HG03354 (cell line): ENCODE data around the gene GCN1.

Source experiments
- ATAC-seq: cut with Tn5 transposase; IDR thresholded peaks from one replicate; pipeline ENCODE4 v1.9.1; 2021; ENCODE audit warnings: mild to moderate bottlenecking; ENCODE audit not compliant: unreplicated experiment, poor library complexity, severe bottlenecking

Gene GCN1

DNA sequence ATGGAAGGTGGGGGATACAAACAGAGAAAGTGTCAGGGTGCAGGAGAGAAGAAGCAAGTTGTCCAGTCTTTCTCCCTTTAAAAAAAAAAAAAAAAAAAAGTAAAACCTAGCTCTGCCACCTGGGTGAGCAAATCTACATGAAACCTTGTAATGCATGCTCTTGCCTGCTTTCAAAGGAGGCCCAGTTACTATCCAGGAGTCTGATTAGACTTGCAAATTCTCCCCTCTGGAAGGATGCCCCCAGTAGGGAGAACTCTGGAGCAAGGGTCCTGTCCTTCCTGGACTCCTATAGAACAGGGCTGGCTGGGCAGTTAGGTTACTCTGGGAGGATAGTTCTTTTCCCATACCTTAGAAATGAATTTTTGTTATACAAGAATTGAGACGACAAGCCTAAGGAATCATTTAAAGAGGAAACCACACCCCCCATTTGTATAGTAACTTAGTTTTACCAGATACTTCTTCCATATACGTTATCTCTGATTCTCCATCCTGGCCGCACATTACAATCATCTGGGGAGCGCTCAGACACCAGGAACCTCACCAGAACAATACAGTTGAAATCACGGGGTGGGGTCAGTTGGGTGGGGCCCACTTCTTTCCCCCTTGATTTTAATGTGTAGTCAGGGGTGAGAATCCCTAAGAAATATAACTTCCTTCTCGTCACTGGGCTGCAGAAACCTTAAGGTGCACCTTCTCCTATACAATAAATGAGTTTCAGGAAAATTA lies 108.4 kb downstream of the GCN1 start:
- ATAC-seq: no peak

- ATAC-seq: no peak
Observed at GRCh38 chr12:120081641-120082040, 112.9 kb downstream of the GCN1 start.

GRCh38 chr12:120079411-120080400 lies 114.8 kb downstream of the GCN1 start:
- no peak for ATAC-seq

DNA sequence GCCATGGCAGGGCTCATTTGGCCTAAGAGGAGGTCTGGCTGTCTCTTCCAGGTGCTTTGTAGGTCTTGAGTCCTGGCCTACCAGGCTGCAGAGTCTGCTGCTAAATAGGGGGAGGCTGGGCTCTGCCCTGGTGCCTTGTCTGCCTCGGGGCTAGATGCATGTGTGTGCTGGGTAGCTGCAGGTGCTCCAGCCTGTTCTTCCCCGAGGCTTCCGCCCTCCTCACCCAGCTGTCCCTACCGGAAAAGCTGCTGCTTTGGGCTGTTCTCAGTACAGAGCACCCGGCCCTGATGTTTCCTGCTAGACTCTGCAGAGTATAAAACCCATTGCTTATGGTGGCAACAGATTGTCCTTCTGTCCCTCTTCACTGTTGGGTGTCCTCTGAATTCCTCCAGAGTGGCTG lies 115.6 kb downstream of the GCN1 start:
- ATAC-seq: no peak

DNA sequence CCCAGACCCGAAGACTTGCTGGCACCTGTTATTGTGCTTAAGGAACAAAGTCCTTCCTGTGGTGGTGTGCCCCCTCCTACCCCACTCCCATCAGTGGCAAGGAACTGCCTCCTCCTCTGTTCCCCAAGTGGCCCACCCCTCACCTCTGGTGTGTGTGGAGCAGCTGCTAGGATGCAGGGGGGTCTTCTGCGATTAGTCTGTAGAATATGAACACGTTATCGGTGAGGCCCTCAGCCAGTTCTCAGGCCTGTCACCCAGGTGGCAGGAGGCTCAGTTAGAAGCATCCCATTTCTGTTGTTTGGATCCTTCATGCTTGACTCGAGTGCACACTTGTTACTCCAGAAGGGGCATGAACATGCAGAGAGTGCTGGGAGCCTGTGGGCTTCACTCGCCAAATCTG lies 117.3 kb downstream of the GCN1 start:
- ATAC-seq: no peak
